ENCODE measurements around the gene REEP3. TPM values are rescaled to one million over a fixed set of nuclear protein-coding genes. Genes with fewer than 3 reads are reported as not detected.

Gene REEP3, protein sequence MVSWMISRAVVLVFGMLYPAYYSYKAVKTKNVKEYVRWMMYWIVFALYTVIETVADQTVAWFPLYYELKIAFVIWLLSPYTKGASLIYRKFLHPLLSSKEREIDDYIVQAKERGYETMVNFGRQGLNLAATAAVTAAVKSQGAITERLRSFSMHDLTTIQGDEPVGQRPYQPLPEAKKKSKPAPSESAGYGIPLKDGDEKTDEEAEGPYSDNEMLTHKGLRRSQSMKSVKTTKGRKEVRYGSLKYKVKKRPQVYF
- total RNA-seq = 56.3 and 65.9 TPM in 2 replicates

DNA sequence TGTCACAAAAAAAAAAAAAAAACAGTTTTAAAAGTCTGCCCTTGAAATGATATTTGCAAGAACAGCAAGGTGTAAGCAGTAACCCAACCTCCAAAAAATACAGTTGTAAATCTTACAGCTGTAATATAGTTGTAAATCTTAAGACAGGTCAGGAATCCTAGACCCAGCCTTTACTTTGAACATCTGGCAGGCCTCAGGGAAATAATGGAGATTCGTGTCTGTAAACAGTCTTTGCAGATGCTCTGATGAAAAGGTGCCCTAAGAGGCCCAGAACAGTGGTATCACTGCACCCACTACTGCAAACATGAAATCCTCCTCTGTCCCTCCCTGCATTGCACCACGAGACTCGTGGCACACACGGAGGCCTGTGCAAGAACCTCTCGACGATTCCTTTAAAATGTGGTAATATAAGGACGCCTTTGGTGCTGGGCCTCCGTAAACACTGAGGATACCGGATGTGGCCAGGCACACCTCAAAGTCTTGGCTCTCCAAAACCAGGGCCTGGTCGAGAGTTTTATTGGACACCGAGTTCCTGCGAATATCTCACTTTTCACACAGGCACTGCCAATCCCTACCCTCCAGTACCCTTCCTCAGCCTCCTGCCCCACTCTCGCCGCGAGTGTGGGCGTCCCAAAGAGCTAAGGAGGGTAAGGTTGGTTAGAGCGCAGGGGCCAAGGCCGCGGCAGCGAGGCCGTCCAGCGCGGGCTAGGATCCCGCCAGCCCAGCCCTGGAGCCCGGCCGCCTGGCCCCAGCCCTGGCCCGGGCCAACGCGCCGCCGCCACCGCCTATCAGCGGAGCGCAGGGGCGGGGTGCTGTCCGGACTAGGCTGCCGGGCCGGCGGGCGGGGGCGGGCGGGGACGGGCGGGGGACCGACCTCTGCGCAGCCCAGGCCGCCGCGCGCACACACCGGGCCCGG lies at the start of gene REEP3:
Gene REEP3, plus strand, starts transcription at position 902 of the 916 bp plus-strand sequence. CDS start 145 bp downstream, outside the sequence.

Other genes with a start within 250 kb of the REEP3 start
- gene JMJD1C, start 55.4 kb upstream of the REEP3 start, total RNA-seq = 23.6 and 32.2 TPM in 2 replicates